Measurements from ENCODE around the gene KRTAP10-9.
"Not testable (repeated sequence)": the region's sequence is repeated elsewhere in the genome, so short reads cannot be mapped to it uniquely, and the experiment has no call there.

KRTAP10-9 gene

GRCh38 chr21:44615466-44615865, 11.4 kb upstream of the KRTAP10-9 start:
- Mint-ChIP-seq H3K4me3 (no peak overlapping the region), H3K36me3 (ENCODE audit: low read depth) (no peaks in the 10 kb centered on the region), H3K9me3 (peaks cover 33% of the 10 kb centered on the region), H3K4me1 (ENCODE audit: low read depth) (peaks cover 10% of the 10 kb centered on the region), H3K27me3 (peaks cover 4% of the 10 kb centered on the region), H3K27ac (no peak overlapping the region)
- intact Hi-C loops (cut with micrococcal nuclease) = no loop called here

GRCh38 chr21:44615911-44616590, 10.8 kb upstream of the KRTAP10-9 start:
- H3K27ac Mint-ChIP-seq = no peak overlapping the region
- peaks cover 33% of the 10 kb centered on the region for H3K9me3 Mint-ChIP-seq
- peaks cover 10% of the 10 kb centered on the region for H3K4me1 Mint-ChIP-seq (ENCODE audit: low read depth)
- intact Hi-C loops (cut with micrococcal nuclease) = no loop called here
- no peak overlapping the region for H3K4me3 Mint-ChIP-seq
- peaks cover 4% of the 10 kb centered on the region for H3K27me3 Mint-ChIP-seq
- H3K36me3 Mint-ChIP-seq (ENCODE audit: low read depth) = no peaks in the 10 kb centered on the region

DNA sequence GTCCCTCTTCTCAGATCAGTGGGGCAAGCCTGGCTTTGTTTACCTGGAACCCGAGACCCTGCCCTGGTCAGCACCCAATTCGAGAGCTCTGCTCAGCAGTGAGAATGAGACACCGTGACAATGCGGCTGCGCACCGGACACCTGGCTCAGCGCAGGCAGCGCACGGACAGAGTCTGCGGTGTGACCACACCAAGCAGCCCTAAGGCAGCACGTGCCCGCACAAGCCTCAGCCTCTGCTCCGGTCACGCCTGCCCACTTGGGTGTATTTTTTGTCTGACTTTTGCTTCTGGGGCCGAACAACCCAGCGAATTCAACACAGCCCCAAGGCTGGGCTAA, 10.3 kb upstream of the KRTAP10-9 start:
- peaks cover 10% of the 10 kb centered on the region for H3K4me1 Mint-ChIP-seq (ENCODE audit: low read depth)
- peaks cover 4% of the 10 kb centered on the region for H3K27me3 Mint-ChIP-seq
- H3K4me3 Mint-ChIP-seq = no peak overlapping the region
- H3K9me3 Mint-ChIP-seq = peaks cover 30% of the 10 kb centered on the region
- H3K36me3 Mint-ChIP-seq (ENCODE audit: low read depth) = no peaks in the 10 kb centered on the region
- intact Hi-C loops (cut with micrococcal nuclease) = no loop called here
- no peak overlapping the region for H3K27ac Mint-ChIP-seq

GRCh38 chr21:44617071-44617501, 9.8 kb upstream of the KRTAP10-9 start:
- Mint-ChIP-seq H3K9me3 (peaks cover 30% of the 10 kb centered on the region), H3K27me3 (peaks cover 4% of the 10 kb centered on the region), H3K27ac (no peak overlapping the region), H3K4me3 (no peak overlapping the region), H3K4me1 (ENCODE audit: low read depth) (peaks cover 10% of the 10 kb centered on the region), H3K36me3 (ENCODE audit: low read depth) (no peaks in the 10 kb centered on the region)
- intact Hi-C loops (cut with micrococcal nuclease) = no loop called here

DNA sequence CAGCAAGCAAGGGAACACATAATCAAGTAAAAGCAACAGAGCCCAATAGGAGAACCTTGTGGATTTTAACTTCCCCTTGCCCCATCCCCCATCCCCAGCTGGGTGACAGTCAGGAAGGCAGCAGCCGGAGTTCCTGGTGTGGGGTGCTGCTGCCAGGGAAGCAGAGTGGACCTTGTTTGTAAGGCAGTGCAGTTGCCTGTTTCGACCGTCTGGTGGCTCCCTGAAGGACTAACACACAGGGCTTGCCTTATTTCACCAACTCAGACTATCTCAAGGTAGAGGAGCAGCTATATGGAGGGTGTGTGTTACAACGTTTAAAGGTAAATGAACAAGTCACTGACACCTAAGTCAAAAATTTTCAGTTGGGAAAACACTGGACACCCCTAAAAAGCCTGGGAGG, 8.4 kb upstream of the KRTAP10-9 start:
- H3K4me1 Mint-ChIP-seq (ENCODE audit: low read depth) = peaks cover 10% of the 10 kb centered on the region
- H3K4me3 Mint-ChIP-seq = no peak overlapping the region
- no peaks in the 10 kb centered on the region for H3K36me3 Mint-ChIP-seq (ENCODE audit: low read depth)
- H3K27me3 Mint-ChIP-seq = peaks cover 4% of the 10 kb centered on the region
- intact Hi-C loops (cut with micrococcal nuclease) = no loop called here
- H3K9me3 Mint-ChIP-seq = peaks cover 44% of the 10 kb centered on the region
- no peak overlapping the region for H3K27ac Mint-ChIP-seq

GRCh38 chr21:44618909-44619308, 8.0 kb upstream of the KRTAP10-9 start:
- Mint-ChIP-seq H3K4me3 (no peak overlapping the region), H3K36me3 (ENCODE audit: low read depth) (no peaks in the 10 kb centered on the region), H3K27me3 (peaks cover 4% of the 10 kb centered on the region), H3K4me1 (ENCODE audit: low read depth) (peaks cover 10% of the 10 kb centered on the region), H3K9me3 (peaks cover 48% of the 10 kb centered on the region), H3K27ac (no peak overlapping the region)
- intact Hi-C loops (cut with micrococcal nuclease) = no loop called here

DNA sequence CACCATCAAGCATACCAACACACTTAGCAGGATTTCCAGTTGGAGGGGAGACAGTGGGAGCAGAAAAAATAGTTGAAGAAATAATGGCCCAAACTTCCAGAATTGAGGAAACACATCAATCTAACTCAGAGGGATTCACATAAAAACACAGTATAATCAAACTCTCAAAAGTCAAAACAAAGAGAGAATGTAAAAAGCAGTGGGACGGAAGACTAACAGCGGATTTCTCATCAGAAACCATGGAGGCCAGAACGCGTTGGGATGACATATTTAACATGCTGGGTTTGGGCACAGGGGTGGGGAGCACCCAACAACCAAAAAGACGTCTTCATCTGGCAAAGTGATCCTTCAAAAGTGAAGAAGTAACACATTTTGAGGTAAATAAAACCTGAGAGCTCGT, 7.0 kb upstream of the KRTAP10-9 start:
- Mint-ChIP-seq H3K27ac (no peak overlapping the region), H3K9me3 (peaks cover 58% of the 10 kb centered on the region)
- intact Hi-C loops (cut with micrococcal nuclease) = no loop called here

DNA sequence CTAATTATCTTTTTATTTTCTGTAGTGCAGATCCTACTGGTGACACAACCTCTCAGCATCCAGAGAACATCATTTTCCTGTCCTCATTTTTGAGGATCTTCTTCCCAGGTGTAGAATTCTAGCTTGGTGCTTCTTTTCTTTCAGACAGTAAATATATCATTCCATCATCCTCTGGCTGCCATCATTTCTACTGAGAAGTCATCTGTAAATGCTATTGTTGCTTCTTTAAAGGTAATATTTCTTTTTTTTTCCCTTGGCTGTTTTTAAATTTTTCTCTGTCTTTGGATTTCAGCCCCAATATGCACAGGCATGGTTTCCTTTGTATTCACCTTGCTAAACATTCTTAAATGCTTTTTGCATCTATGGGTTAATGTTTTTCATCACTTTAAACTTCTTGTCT, 3.3 kb upstream of the KRTAP10-9 start:
- Mint-ChIP-seq H3K27me3 (peaks cover 16% of the 10 kb centered on the region), H3K4me1 (ENCODE audit: low read depth) (peaks cover 5% of the 10 kb centered on the region), H3K27ac (no peak overlapping the region), H3K9me3 (peaks cover 59% of the 10 kb centered on the region), H3K4me3 (no peak overlapping the region), H3K36me3 (ENCODE audit: low read depth) (no peaks in the 10 kb centered on the region)
- intact Hi-C loops (cut with micrococcal nuclease) = no loop called here

More for the DNA sequence above, 7.0 kb upstream of the KRTAP10-9 start:
- Mint-ChIP-seq H3K4me1 (ENCODE audit: low read depth) (peaks cover 10% of the 10 kb centered on the region), H3K4me3 (no peak overlapping the region), H3K27me3 (peaks cover 7% of the 10 kb centered on the region), H3K36me3 (ENCODE audit: low read depth) (no peaks in the 10 kb centered on the region)

- intact Hi-C loops (cut with micrococcal nuclease) = no loop called here
- no peaks in the 10 kb centered on the region for H3K36me3 Mint-ChIP-seq (ENCODE audit: low read depth)
- H3K4me3 Mint-ChIP-seq = no peak overlapping the region
- H3K4me1 Mint-ChIP-seq (ENCODE audit: low read depth) = no peaks in the 10 kb centered on the region
- H3K27me3 Mint-ChIP-seq = peaks cover 15% of the 10 kb centered on the region
- no peak overlapping the region for H3K27ac Mint-ChIP-seq
- H3K9me3 Mint-ChIP-seq = peaks cover 52% of the 10 kb centered on the region
Measured at GRCh38 chr21:44625756-44626155, 1.1 kb upstream of the KRTAP10-9 start.

- no peaks in the 10 kb centered on the region for H3K4me1 Mint-ChIP-seq (ENCODE audit: low read depth)
- H3K36me3 Mint-ChIP-seq (ENCODE audit: low read depth) = no peaks in the 10 kb centered on the region
- H3K4me3 Mint-ChIP-seq = no peak overlapping the region
- peaks cover 54% of the 10 kb centered on the region for H3K9me3 Mint-ChIP-seq
- peaks cover 18% of the 10 kb centered on the region for H3K27me3 Mint-ChIP-seq
- H3K27ac Mint-ChIP-seq = no peak overlapping the region
- intact Hi-C loops (cut with micrococcal nuclease) = no loop called here
Measured at GRCh38 chr21:44626262-44626661, 631 bp upstream of the KRTAP10-9 start.

DNA sequence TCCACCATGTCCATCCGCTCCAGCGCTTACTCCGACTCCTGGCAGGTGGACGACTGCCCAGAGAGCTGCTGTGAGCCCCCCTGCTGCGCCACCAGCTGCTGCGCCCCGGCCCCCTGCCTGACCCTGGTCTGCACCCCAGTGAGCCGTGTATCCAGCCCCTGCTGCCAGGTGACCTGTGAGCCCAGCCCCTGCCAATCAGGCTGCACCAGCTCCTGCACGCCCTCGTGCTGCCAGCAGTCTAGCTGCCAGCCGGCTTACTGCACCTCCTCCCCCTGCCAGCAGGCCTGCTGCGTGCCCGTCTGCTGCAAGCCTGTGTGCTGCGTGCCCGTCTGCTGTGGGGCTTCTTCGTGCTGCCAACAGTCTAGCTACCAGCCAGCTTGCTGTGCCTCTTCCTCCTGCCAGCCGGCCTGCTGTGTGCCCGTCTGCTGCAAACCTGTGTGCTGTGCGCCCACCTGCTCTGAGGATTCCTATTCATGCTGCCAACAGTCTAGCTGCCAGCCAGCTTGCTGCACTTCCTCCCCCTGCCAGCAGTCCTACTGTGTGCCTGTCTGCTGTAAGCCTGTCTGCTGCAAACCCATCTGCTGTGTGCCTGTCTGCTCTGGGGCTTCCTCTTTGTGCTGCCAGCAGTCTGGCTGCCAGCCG, 409 bp downstream of the KRTAP10-9 start:
- intact Hi-C loops (cut with micrococcal nuclease); H3K36me3 Mint-ChIP-seq (ENCODE audit: low read depth); H3K4me1 Mint-ChIP-seq (ENCODE audit: low read depth); H3K4me3 Mint-ChIP-seq; H3K27ac Mint-ChIP-seq: not testable (repeated sequence)
- H3K9me3 Mint-ChIP-seq = peaks cover 55% of the 10 kb centered on the region
- H3K27me3 Mint-ChIP-seq = peaks cover 21% of the 10 kb centered on the region

DNA sequence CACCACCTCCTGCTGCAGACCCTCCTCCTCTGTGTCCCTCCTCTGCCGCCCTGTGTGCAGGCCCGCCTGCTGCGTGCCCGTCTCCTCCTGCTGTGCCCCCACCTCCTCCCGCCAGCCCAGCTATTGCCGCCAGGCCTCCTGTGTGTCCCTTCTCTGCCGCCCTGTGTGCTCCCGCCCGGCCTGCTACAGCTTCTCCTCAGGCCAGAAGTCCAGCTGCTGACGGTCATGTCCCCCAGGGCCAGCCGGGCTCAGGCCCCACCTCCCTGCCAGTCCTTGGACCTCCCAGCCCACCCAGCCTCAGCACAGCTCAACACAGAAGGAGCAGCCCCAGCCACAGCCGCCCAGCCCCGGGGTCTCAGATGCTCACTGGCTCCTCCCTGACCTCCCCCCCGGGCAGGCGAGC, 939 bp downstream of the KRTAP10-9 start:
- intact Hi-C loops (cut with micrococcal nuclease); H3K27ac Mint-ChIP-seq; H3K4me3 Mint-ChIP-seq; H3K36me3 Mint-ChIP-seq (ENCODE audit: low read depth); H3K4me1 Mint-ChIP-seq (ENCODE audit: low read depth): not testable (repeated sequence)
- peaks cover 21% of the 10 kb centered on the region for H3K27me3 Mint-ChIP-seq
- peaks cover 55% of the 10 kb centered on the region for H3K9me3 Mint-ChIP-seq

DNA sequence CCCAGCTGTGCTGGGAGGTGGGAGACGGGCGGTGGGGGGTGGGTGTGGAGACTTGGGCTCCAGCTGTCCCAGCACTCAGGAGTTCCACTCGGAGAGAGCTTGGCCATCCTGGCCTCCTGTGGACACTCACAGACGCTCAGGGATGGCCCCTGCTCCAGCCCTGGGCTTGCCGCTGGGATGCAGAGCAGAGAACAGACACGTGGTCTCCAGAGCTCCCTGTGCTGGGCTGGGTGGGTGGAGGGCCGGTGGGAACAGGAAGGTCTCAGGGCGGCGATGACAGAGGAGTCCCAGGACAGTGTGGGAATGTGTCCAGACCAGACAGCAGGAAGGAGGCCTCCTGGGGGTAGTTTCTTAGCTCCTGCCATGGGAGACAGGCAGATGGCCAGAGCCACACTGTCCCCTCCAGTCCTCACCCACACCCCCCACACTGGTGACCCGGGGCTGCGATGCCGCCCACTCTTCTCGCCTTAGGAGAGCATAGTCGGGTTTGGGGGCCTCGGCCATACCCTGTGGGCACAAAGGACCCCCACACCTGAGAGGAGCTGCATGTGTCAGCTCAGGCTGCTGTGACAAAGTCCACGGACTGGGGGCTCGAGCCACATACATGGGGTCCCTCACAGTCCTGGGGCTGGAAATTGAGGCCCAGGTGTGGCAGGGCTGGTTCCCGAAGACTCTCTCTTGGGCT, 2.0 kb downstream of the KRTAP10-9 start:
- no peak overlapping the region for H3K4me3 Mint-ChIP-seq
- intact Hi-C loops (cut with micrococcal nuclease) = no loop called here
- no peak overlapping the region for H3K27ac Mint-ChIP-seq
- H3K27me3 Mint-ChIP-seq = peaks cover 21% of the 10 kb centered on the region
- peaks cover 52% of the 10 kb centered on the region for H3K9me3 Mint-ChIP-seq
- H3K4me1 Mint-ChIP-seq (ENCODE audit: low read depth) = no peaks in the 10 kb centered on the region
- H3K36me3 Mint-ChIP-seq (ENCODE audit: low read depth) = no peaks in the 10 kb centered on the region

- H3K4me1 Mint-ChIP-seq (ENCODE audit: low read depth) = no peaks in the 10 kb centered on the region
- H3K27ac Mint-ChIP-seq = no peak overlapping the region
- H3K4me3 Mint-ChIP-seq = no peak overlapping the region
- intact Hi-C loops (cut with micrococcal nuclease) = no loop called here
- peaks cover 18% of the 10 kb centered on the region for H3K27me3 Mint-ChIP-seq
- peaks cover 41% of the 10 kb centered on the region for H3K9me3 Mint-ChIP-seq
- H3K36me3 Mint-ChIP-seq (ENCODE audit: low read depth) = no peaks in the 10 kb centered on the region
Measured at GRCh38 chr21:44630440-44630839, 3.5 kb downstream of the KRTAP10-9 start.
